HuH-7 (cell line): ENCODE measurements around the gene GLB1L3.
"Not testable (repeated sequence)": the region's sequence is repeated elsewhere in the genome, so short reads cannot be mapped to it uniquely, and the experiment has no call there.

Experiments
- DNase-seq: peaks from one replicate; pipeline ENCODE4 v3.0.0; 2011; ENCODE audit warnings: low spot score

Gene GLB1L3

DNA sequence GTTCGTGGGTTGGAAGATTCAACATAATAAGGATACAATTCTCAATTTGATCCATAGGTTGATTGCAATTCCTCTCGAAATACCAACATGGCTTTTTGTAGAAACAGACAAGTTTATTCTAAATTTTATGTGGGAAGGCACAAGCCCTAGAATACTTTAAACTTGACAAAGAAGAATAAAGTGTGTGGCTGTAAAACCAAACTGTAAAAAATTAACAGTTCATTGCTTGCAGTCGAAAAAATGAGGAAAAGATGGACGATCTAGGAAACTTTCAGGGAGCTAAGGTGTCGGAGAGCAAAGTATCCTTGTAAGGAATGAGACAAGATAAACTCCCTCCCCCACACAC lies 1.0 kb upstream of the GLB1L3 start:
- DNase-seq: no peak

DNA sequence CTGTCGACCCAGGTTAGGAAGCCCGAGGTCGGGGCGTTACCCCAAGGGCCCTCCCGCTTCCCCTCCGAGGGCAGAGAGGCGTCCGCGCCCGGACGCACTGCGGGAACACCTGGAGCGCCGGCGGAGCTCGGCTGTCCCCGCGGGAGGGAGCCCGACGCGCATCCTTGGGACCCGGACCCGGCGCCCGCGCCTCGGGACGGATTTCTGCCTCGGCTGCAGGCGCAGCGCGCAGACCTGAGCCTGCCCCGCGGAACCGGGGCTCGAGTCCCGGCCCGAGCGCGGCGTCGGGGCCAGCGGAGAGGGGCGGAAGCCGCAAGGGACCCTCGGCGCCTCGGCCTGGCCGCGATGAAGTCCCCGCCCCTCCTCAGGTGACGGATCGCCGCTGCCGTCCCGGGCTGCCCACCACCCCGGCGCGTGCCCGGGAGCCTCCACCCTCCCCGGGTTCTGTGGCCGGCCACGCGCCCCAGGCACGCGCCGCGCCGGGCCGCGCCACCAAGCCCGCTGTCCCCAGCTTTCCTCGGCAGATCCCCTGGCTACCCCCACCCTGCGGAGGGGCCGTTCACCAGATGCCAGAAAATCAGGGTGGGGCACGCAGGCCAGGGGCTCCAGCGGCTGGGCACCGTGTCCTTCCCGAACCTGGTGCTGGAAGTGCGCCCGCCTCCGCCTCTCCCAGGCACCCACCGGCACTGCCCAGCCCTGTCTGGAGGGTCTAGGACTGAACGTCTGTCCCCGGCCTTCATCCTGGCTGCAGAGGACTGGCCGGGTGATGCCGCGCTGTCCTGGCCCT lies 410 bp downstream of the GLB1L3 start:
- no peak for DNase-seq

DNA sequence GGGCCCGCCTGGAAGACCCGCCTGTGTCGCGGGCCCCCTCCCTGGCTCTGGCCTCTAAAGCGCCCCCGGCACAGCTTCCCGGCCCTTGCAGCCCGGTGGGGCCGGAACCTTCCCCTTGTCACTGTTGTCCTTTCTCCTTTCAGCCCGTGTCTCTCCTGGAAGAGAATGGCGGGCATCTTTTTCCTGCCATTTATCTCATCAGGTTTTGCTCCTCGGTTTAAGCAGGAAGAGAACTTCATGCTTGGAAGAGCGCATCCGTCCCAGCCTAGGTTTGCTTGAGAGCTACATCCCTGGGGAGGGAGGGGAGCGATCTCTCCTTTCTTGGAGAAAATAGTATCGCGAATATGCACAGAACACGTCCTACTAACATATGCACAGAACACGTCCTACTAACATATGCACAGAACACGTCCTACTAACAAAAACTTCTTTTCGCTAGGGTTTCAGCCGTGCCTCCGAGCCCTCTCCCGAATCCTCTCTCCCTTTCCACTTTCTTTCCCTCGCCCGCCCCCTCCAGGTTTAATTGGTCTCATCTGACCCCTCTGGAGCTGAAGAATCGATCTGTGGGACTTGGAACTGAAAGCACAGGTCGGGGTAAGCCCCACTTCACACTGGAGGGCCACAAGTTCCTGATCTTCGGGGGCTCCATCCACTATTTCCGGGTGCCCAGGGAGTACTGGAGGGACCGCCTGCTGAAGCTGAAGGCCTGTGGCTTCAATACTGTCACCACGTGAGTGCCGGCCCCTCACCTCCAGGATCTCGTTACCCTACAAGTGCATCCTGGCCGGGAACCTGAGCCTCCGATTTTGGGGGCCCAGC lies 1.2 kb downstream of the GLB1L3 start:
- DNase-seq: no peak

DNA sequence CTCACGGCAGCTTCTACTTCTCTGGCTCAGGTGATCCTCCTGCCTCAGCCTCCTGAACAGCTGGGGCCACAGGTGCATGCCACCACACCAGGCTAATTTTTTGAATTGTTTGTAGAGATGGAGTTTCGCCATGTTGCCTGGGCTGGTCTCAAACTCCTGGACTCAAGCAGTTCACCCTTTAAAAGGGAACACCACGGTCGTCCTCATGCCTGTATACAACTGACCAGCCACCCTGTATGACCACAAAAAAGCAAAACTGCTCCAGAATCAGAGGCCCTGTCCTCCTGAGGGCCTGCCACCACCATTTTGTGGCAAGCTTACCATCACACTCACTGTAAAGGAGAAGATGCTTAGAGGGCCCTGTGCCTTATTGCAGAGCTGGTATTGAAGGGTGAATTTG lies 2.2 kb downstream of the GLB1L3 start:
- no peak for DNase-seq

DNA sequence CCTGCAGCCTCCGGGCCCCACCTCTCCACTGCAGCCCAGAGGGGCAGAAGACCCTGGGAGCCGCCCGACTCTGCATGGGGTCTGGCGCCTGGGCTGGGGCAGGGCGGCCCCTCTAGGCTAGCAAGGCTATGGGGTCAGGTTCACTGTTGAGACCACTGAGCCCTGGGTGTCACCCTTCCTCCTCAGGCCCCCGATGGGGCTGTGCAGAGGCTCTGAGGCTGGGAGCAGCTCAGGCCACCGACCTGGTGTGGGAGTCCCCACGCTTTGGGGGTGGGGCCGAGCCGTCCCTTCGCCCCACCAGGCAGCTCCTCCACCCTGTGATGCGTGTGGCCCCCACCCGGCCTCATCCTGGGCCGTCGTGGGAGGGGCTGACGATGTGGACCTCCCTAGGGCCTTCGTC lies 5.5 kb downstream of the GLB1L3 start:
- DNase-seq: not testable (repeated sequence)

DNA sequence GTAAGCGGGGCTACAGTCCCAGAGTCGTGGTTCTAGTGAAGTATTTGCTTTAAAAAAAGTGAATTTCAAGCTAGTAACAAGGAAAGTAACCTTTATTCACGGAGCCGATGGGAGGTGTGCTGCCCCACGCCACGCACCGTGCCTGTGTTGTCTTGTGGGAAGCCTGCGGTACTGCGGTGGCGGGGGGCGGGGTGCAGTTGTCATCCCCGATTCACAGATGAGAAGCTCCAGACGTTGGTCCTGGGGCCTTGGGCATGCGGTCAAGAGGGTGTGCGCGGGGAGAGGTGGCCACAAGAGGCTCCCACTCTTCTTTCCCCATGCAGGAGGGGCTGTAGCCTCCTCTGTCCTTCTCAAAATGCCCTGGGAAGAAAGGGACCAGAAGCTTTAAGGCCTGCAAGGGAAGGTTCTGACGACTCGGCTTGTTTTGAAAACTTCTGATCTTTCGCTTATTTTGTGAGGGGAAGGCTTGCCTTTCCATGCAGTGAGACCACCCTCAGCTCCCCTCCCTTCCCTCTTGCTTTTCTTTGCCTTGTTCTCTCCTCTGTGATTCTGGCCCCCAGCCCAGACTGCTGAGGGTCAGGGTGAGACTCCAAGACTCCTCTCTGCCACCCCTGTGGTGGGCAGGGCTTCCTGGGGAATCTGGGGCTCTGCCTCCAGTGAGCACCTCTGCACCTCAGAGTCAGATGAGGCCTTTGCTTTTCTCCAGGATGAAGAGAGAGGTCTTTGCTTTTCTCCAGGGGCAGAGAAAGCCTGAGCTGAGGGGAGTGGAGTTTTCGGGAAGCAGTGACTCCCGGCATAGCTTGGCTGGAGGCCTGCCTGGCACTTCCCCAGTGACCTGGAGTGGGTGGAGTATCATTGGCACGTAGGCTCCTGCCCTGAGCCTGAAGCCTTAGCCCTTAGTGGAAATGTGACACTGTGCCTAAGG lies 6.2 kb downstream of the GLB1L3 start:
- no peak for DNase-seq

DNA sequence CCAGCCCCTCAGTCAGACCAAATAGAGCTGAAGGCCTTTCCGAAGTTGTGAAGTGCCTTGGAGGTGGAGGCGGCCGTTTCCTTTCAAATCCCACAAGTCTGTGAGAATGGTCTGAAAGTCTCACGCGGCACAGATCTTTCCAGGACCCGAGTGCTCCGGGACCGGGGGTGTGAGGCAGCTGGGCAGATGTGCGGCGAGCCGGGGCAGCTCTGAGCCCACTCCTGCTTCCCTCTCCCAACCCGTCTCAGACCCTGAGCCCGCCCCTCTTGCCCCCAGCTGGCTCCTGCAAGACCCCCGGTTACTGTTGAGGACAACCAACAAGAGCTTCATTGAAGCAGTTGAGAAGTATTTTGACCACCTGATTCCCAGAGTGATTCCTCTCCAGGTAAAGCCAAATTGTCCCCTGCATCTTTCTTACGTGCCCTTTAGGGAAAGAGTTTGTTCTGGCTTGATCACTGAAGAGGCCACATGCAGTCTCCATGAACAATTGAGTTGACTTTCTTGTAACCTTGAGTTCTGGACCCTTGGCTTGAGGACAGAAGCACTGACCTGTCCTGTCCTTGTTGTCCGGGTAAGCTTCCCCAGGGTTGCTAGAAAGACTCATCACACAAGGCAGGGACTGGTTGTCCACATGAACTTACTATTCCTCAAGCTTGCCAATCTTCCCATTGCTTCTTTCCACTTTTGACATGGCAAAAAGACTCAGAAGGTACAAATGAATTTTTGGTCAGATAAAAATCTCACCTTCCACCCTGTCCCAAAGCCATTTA lies 7.5 kb downstream of the GLB1L3 start:
- DNase-seq: no peak

DNA sequence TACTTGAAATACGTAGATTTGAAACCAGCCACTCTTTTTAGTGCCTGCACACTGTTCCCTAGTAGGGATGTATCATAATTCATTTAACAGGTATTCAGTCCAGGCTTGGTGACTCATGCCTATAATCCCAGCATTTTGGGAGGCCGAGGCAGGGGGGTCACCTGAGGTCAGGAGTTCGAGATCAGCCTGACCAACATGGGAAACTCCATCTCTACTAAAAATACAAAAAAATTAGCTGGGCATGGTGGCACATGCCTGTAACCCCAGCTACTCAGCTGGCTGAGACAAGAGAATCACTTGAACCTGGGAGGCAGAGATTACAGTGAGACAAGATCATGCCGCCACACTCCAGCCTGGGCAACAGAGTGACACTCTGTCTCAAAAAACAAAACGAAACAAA lies 8.2 kb downstream of the GLB1L3 start:
- DNase-seq: not testable (repeated sequence)

DNA sequence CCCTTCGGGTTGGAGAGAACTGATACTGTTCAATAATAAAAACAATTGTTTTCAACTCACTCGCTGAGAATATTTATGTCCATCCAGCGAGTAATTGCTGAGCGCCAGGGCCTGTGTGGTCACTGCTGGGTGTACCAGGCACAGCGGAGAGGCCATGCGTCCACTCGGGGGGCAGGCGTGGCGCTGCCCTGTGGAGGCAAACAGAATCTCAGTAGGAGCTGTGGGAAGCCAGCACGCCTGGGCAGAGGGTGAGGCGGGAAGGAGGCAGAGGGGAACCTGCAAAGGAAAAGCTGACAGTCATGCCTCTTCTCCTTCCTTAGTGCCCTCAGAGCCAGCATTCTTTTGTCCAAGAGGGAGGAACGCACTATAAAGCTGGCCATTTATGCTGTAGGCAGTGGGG lies 11.4 kb downstream of the GLB1L3 start:
- DNase-seq: no peak

DNA sequence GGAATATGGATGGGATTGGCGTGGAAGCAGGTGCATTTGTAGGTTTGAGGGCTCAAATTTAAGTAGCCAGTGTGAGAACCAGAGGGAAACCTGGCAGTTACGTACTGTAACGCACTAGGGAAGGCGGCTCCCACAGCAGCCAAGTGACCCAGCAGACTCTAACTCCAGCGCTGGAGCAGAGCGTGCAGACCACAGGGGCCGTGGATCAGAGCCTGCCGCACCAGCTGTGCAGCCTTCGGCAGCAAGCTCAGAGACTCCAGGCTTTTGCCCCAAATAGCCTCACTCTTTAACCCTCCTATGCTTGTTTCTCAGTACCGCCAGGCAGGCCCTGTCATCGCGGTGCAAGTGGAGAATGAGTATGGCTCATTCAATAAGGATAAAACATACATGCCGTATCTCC lies 12.3 kb downstream of the GLB1L3 start:
- no peak for DNase-seq

DNA sequence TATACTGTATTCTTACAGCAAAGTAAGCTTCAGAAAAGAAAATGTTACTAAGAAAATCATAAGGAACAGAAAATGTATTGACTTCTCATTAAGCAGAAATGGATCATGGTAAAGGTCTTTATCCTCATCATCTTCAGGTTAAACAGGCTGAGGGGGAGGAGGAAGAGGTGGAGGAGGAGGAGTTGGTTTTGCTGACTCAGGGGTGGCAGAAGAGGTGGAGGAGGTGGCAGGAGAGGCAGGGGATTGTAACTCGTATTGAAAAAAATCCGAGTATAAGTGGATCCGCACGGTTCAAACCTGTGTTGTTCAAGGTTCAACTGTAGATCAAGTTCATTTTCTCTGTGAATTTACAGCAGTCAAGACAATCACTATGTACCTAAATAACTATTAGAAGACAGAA lies 13.0 kb downstream of the GLB1L3 start:
- no peak for DNase-seq

DNA sequence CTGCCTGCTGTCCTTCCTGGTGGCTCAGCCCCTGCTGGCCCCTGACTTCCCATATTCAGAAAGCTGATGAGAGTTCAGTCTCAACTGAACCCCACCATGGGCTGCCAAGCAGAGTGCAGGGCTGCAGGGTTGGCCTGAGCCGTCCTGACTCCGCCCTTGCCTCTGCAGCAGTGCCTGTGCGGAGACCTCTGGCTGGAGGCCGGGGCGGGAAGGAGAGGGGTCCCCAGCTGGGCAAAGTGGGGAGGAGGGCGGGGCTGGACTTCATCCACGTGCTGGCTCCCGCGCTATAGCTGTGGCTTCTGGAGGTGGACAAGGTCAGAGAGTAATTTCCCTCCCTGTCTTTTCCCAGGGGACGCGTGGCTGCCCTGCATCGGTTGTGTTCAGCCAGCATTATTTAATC lies 13.6 kb downstream of the GLB1L3 start:
- DNase-seq: no peak

DNA sequence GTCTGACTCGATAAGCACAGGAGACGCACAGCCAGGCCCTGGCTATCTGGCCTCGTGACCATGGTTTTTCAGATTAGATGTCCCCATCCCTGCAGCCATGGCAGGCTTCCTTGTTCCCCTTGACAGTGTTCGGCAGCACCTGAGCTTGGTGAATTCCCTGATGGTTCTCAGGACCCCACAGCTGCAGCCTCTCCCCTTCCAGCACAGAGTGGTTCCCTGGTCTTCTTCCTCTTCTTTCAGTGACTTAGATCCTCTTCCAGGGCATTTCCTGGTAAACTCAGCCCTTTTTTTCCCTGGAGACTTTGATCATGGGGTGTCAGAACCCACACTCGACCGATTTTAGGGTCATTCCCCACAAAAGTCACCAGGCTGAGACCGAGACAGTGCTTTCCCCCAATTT lies 14.5 kb downstream of the GLB1L3 start:
- no peak for DNase-seq

DNA sequence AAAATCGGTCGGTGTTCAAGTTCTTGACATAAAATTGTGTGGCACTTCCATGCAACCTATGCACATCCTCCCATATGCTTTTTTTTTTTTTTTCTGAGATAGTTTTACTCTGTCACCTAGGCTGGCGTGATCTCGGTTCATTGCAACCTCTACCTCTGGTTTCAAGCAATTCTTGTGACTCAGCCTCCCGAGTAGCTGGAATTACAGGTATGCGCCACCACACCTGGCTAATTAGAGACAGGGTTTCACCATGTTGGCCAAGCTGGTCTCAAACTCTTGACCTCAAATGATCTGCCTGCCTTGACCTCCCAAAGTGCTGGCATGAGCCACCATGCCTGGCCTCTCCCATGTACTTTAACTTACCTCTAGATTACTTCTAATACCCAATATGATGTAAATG lies 15.0 kb downstream of the GLB1L3 start:
- no peak for DNase-seq

DNA sequence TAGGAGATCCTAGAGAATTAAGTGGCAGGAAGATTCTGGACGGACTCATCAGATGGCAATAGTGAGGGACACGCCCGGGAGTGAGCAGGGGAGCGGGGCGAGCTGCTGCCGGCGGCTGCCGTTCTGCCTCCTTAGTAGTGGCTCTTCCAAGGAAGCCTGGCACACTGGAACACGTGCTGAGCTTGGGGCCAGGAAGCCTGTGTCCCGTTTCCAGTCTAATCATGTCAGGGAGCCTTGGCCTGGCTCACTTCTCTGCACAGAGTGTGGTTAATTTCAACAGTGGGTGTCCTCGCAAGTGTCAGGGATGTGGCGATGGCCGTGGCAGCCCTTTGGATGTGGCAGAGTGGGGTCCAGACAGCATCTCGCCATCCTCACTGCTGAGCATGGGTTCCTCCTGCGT lies 16.5 kb downstream of the GLB1L3 start:
- no peak for DNase-seq

DNA sequence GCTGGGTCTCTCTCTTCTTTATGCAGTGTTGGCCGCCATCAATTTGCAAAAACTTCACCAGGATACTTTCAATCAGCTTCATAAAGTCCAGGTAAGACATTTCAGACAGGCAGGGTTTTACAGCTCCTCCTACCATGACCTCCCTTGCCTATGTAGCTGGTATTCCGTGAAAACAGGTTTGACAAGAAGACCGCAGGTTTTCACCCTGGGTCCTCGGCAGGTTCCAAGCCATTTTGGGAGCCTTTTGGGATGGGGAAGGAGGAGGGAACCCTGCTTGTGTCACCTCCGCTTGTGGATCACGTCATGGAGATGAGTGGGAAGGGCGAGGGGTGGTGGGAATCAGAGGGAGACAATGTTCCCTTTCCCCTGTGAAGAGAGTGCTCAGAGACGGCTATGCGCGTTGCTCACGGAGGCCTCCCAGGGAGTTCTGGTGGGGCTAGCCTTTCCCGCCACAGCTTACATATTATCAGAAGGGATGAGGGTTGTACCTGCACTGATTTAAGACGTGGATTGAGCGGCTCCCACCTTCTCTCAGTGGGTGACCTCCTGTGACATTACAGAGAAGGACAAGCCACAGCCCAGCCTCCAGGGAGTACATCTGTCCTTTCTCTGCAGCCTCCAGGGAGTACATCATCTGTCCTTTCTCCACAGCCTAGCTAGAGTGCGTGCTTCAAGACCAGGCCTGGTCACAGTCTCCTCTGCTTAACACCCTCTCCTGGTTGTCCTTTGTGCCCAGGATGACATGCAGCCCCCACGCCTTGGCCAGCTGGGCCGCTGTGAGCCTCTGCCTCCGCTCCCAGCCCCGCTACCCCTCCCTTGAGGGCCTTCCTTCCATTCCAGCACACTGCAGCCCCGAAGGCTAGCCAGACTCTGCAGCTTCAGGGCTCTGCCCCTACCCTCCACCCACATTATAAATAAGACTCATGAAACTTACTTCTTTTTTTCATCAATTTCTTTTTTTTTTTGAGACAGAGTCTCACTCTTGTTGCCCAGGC lies 17.2 kb downstream of the GLB1L3 start:
- DNase-seq: no peak

DNA sequence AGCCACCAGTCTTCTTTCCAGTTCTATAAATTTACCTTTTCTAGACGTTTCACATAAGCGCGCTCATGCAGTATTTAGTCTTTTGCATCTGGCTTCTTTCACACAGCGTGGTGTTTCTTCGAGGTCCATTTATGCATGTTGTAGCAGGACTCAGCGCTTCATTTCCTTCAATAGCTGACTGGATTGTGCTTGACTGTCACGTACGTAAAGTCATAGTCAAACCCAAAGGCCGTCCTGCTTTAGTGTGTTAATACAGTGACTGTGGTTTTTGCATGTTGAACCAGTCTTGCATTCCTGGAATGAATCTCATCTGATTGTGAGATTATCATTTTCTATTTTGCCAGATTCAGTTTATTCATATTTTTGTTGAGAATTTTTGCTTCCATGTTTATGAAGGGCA lies 18.5 kb downstream of the GLB1L3 start:
- DNase-seq: no peak

DNA sequence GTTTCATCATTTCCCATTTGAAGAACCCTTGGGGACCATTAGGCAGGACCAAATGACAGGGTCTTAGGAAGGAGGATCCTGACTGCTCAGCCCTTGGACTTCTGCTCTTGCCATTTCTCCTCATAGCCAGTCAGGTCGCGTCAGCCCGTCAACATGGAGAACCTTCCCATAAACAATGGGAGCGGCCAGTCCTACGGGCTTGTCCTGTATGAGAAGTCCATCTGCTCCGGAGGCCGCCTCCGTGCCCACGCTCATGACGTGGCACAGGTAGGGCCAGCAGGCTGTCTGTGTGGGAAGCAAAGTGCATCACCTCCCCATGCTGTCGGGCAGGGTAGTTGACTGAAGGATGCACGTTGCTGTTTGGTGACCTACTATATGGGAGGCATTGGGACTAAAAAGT lies 36.0 kb downstream of the GLB1L3 start:
- no peak for DNase-seq

DNA sequence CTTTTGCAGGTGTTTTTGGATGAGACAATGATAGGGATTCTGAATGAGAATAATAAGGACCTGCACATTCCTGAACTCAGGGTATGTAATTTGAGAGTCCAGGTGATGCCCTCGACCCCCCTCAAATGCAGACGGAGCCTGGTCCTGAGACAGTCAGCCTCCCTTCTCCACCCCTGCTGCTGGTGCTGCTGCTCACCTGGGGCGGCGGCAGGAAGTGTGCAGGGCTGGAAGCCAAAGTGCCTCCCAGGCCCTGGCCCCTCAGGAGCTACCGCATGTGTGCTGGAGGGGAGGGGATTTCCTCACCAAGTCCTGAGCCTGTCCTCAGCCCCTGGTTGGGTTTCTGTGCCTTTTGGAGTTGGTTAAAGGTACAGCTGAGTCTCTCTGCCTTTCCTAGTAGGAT lies 36.6 kb downstream of the GLB1L3 start:
- no peak for DNase-seq

DNA sequence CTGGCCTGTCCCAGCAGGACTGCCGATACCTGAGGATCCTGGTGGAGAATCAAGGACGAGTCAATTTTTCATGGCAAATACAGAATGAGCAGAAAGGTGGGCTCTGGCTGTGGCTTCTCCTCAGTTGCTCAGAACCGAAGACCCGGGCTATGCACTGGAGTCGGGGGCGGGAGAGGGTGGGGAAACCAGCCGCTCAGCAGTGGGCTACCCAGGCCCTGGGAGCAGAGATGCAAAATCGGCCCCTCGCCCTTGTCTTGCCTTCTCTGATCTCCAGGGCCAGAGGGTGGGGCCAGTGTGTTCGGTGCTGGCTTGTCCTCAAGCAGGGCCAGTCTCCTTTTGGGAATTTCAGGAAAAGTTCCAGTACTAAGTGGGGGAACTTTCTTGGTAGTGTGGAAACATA lies 37.2 kb downstream of the GLB1L3 start:
- DNase-seq: no peak
